Prostate gland (tissue), 2 donors: ENCODE measurements around the gene TLR10.

Experiments used
- CTCF ChIP-seq, 4 experiments: fragments of 200-600 bp in 2 of 4; fragments of 450-650 bp in 2 of 4; sonication (generic) in 2 of 4; IDR thresholded peaks; 1 replicate in 3 of 4; 2 replicates in 1 of 4; pipeline ENCODE4 v1.5.1; 2016 to 2019; ENCODE audit warnings: antibody characterized with exemption in 4 of 4, mild to moderate bottlenecking in 2 of 4, moderate library complexity in 2 of 4
- POLR2A ChIP-seq: fragments of 450-650 bp; IDR thresholded peaks from one replicate; pipeline ENCODE4 v1.6.1; 2016; ENCODE audit warnings: antibody characterized with exemption, mild to moderate bottlenecking

- TF ChIP-seq POLR2A = no peak
- no peak for TF ChIP-seq CTCF (IDR thresholded peaks at IDR 0.05)
Measured at GRCh38 chr4:38751341-38752010, 31.3 kb downstream of the TLR10 start.
